Esophagus muscularis mucosa (tissue), 4 donors: ENCODE data around the gene MAP7D1. TPM values are rescaled to one million over a fixed set of nuclear protein-coding genes. Genes with fewer than 3 reads are reported as not detected.
A peak's percentile ranks its signal among the peaks of the same experiment; 100 is the strongest.

Experiments used
- DNase-seq: peaks from one replicate; pipeline ENCODE4 v3.0.0-alpha.2; 2017; ENCODE audit errors: extremely low spot score
- H3K27ac ChIP-seq, 4 donors: fragments of 200-600 bp; sonication (generic); replicated peaks in 1 of 4; 1 replicate in 3 of 4; 2 replicates in 1 of 4; pipeline ENCODE4 v1.5.1; 2016 to 2019; ENCODE audit warnings: mild to moderate bottlenecking in 1 of 4
- H3K27me3 ChIP-seq, 4 donors: fragments of 200-600 bp; sonication (generic); one replicate each; pipeline versions ENCODE4 v1.5.1 to v1.6.0; 2016 to 2019
- H3K36me3 ChIP-seq, 4 donors: fragments of 200-600 bp; sonication (generic); one replicate each; pipeline ENCODE4 v1.5.1; 2016 to 2019
- H3K4me1 ChIP-seq, 4 donors: fragments of 200-600 bp; sonication (generic); one replicate each; pipeline ENCODE4 v1.5.1; 2016 to 2019
- H3K4me3 ChIP-seq, 4 donors: fragments of 200-600 bp; sonication (generic); 1 replicate in 2 of 4; 2 replicates in 2 of 4; pipeline ENCODE4 v1.5.1; 2016 to 2019; ENCODE audit warnings: mild to moderate bottlenecking in 4 of 4, moderate library complexity in 1 of 4
- H3K9me3 ChIP-seq, 4 donors: fragments of 200-600 bp; sonication (generic); 1 replicate in 3 of 4; 2 replicates in 1 of 4; pipeline ENCODE4 v1.5.1; 2016 to 2019
- CTCF ChIP-seq, 3 experiments: fragments of 200-600 bp in 2 of 3; fragments of 450-650 bp in 1 of 3; sonication (generic) in 2 of 3; IDR thresholded peaks; one replicate each; pipeline ENCODE4 v1.5.1; 2017 to 2019; ENCODE audit warnings: antibody characterized with exemption in 3 of 3, mild to moderate bottlenecking in 2 of 3, moderate library complexity in 1 of 3
- EP300 ChIP-seq: sonication (generic); formaldehyde crosslinking; IDR thresholded peaks from one replicate; pipeline ENCODE4 v1.6.1; 2017; ENCODE audit warnings: antibody characterized with exemption
- POLR2A ChIP-seq: fragments of 450-650 bp; IDR thresholded peaks from one replicate; pipeline ENCODE4 v1.6.1; 2017; ENCODE audit warnings: antibody characterized with exemption, moderate library complexity, mild to moderate bottlenecking, low read depth
- POLR2AphosphoS5 ChIP-seq, 2 donors: sonication (generic); formaldehyde crosslinking; IDR thresholded peaks; one replicate each; pipeline ENCODE4 v1.6.1; 2017; ENCODE audit warnings: antibody characterized with exemption in 2 of 2
- WGBS: methylation state at CpG from one replicate; pipeline ENCODE4 v1.1.5; 2018; 5-methylcytosine and 5-hydroxymethylcytosine counted together
- intact Hi-C: fragments of 100-400 bp; cut with DNase I; formaldehyde crosslinking; loops from one replicate; pipeline ENCODE4 v1.15.1; 2023
- total RNA-seq, 4 donors: library from RNA; depleted of rRNA; stranded (reverse); fragments of >200 nt; gene quantifications; one replicate each; pipeline versions ENCODE4 v1.1.0 to v1.2.1, GENCODE V29; 2016

Gene MAP7D1
- total RNA-seq, 4 donors from 2014 or later = 162 to 263 (median 225) TPM

DNA sequence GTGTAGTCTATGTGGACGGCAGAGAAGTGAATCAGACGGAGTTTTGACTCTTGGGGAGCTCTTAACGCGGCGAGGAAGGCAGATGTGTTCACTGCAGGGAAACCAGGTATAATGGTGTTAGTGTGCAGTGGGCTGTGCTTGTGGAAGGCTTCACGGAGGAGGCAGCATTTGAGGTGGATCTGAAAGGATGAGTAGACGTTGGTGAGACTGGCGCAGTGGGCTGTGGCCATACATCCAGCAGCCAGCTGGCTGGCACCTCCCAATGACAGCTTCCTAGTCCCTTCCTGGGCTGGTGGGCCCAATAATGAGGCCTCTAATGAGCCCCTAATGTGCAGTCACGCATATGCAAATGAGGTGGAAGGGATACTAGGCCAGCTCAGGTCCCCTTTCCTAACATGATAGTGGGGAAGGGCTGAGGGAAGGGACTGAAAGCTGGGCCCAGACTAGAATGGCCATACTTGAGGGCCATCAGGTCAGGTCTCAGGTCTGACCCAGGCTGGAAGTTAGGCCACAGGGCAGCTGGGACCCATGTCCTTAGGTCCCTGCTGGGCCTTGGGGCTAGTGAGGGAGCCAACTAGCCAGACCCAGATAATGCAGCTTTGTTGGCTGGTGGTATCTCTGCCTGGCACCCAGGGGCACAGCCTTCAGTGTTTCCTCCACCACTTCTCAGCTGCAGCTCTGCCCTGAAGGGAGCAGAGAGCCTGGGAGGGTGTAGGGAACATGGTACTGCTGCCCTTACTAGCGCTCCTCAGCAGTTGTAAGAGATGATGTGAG lies 3.8 kb downstream of the MAP7D1 start:
- H3K4me3 ChIP-seq = peak overlapping the region in 3 of 4 donors; percentile 17 to 97 (median 47)
- intact Hi-C loops = loop anchor here (10.0 kb wide), 1 partner anchor 225 kb away; the partner anchor contains the start of gene STK40
- H3K9me3 ChIP-seq = no peaks in the 10 kb centered on the region
- H3K27me3 ChIP-seq = no peaks in the 10 kb centered on the region
- H3K36me3 ChIP-seq = peaks cover 0 to 20% (median 0%) of the 10 kb centered on the region in 4 donors
- 79% methylated on average over 10 of the region's 10 CpGs for WGBS
- no peak for DNase-seq
- peak overlapping the region; percentile 97 to 99 (median 98) for H3K27ac ChIP-seq
- TF ChIP-seq POLR2A (no peak), EP300 (no peak), POLR2AphosphoS5 (IDR thresholded peaks at IDR 0.05) (no peak), CTCF (IDR thresholded peaks at IDR 0.05) (no peak)
- peaks cover 78 to 84% (median 82%) of the 10 kb centered on the region in 4 donors for H3K4me1 ChIP-seq

DNA sequence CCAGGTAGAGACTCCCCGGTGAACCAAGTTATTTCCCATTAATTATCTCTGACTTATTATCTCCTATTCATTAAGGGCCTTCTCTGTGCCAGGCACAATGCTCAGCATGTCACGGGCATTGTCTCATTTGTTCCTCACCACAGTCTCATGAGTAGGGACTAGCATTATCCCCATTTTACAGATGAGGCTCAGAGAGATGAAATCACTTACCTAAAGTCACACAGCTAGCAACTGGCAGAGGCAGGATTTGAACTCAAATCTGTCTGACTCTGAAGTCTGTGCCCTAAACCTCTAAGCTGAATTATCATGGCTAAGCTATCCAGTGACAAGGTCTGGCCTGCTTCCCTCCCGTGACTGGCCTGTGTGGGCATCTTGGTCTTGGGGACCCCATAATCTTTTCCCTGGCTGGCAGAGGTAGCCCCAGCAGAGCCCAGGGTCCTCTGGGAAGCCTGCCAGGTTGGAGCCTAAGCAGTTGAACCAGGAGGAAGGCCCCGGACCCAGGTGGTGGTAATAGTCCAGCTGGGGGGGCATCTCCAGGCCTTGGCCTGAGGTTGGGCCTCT lies 4.5 kb downstream of the MAP7D1 start:
- no peaks in the 10 kb centered on the region for H3K27me3 ChIP-seq

GRCh38 chr1:36160949-36161485 lies 5.1 kb downstream of the MAP7D1 start:
- 0% methylated on average over 10 of the region's 12 CpGs for WGBS
- Histone ChIP-seq H3K27me3 (no peaks in the 10 kb centered on the region), H3K4me3 (peak overlapping the region; percentile 45 to 97 (median 54)), H3K4me1 (peaks cover 84 to 90% (median 88%) of the 10 kb centered on the region in 4 donors), H3K9me3 (no peaks in the 10 kb centered on the region), H3K27ac (peak overlapping the region; percentile 97 to 99 (median 98)), H3K36me3 (peaks cover 0 to 25% (median 0%) of the 10 kb centered on the region in 4 donors)
- no peak for DNase-seq
- TF ChIP-seq EP300 (no peak), POLR2AphosphoS5 (IDR thresholded peaks at IDR 0.05) (peak; percentile 29 to 52), CTCF (IDR thresholded peaks at IDR 0.05) (peak; percentile 26 to 37 (median 31)), POLR2A (no peak)
- intact Hi-C loops = no loop called here

More for the DNA sequence above, 4.5 kb downstream of the MAP7D1 start:
- DNase-seq = no peak
- H3K27ac ChIP-seq = peak overlapping the region; percentile 97 to 99 (median 98)
- H3K9me3 ChIP-seq = no peaks in the 10 kb centered on the region
- H3K4me1 ChIP-seq = peaks cover 79 to 85% (median 82%) of the 10 kb centered on the region in 4 donors
- 32% methylated on average over 4 of the region's 4 CpGs for WGBS
- intact Hi-C loops = no loop called here
- H3K4me3 ChIP-seq = peak overlapping the region; percentile 45 to 97 (median 54)
- TF ChIP-seq CTCF (IDR thresholded peaks at IDR 0.05) (no peak), POLR2A (no peak), EP300 (no peak), POLR2AphosphoS5 (IDR thresholded peaks at IDR 0.05) (no peak)
- peaks cover 0 to 25% (median 0%) of the 10 kb centered on the region in 4 donors for H3K36me3 ChIP-seq

DNA sequence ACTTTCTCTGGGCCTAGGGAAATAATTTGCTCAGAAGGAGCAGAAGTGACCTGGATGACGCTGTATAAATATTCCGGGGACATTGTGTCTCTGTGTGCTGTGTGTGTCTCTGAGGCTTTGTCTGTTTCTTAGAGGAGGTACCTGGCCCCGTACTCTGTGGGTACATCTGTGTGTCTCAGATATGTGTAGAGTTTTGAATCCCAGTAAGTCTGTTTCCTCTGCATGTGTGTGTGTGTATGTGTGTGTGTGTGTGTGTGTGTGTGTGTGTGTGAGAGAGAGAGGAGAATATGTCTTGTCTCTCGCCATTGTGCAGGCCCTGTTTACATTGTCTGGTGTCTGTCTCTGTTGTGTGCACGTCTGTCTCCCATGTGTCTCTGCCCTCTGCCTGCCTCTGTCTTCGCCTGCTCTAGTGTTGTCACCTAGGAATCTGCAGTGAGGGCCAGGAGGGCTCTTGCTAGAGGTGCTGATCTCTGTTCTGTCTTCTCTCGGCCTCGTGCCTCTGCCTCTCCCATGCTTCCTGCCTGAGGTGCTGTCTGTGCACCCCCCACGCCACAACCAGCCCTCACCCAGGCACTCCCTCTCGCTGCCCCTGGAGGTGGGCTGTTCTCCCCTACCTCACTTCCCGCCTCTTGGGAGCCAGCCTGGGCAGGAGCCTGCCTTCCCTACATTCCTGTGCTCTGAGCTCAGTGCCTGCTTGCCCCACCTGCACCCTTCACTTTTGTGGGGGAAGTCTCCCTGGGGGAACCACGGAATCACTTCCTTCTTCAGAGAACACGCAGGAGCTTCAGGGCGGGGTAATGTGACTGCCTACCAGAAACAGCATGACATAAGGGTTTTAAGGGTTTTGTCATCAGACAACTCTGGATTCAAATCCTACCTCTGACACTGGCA lies 5.9 kb downstream of the MAP7D1 start:
- no peaks in the 10 kb centered on the region for H3K9me3 ChIP-seq
- peak overlapping the region; percentile 97 to 99 (median 98) for H3K27ac ChIP-seq
- H3K4me3 ChIP-seq = peak overlapping the region; percentile 45 to 97 (median 54)
- intact Hi-C loops = no loop called here
- peaks cover 93 to 99% (median 96%) of the 10 kb centered on the region in 4 donors for H3K4me1 ChIP-seq
- H3K36me3 ChIP-seq = peaks cover 0 to 25% (median 0%) of the 10 kb centered on the region in 4 donors
- DNase-seq = no peak
- no peak for TF ChIP-seq POLR2AphosphoS5 (IDR thresholded peaks at IDR 0.05)
- no peak for TF ChIP-seq CTCF (IDR thresholded peaks at IDR 0.05)
- no peak for TF ChIP-seq POLR2A
- no peak for TF ChIP-seq EP300
- H3K27me3 ChIP-seq = no peaks in the 10 kb centered on the region
- 17% methylated on average over 12 of the region's 14 CpGs for WGBS
